ENCODE data around the gene TFPT.

The TFPT gene

DNA sequence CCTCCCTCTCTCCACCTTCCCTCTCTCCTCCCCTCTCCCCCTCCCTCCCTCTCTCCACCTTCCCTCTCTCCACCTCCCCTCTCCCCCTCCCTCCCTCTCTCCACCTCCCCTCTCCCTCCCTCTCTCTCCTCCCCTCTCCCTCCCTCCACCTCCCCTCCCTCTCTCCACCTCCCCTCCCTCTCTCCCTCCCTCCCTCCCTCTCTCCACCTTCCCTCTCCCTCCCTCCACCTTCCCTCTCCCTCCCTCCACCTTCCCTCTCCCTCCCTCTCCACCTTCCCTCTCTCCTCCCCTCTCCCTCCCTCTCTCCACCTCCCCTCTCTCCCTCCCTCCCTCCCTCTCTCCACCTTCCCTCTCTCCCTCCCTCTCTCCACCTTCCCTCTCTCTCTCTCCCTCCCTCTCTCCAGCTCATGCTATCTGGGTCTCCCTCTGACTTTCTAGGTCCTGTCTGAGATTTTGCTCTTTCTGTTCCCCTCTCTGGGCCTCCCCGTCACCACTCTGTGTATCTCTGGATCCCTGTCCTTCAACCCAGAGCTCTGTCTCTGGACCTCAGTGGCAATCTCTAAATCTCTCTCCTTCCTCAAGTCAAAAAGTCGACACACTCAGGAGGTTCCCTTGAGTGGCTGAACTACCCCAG lies 18.6 kb upstream of the TFPT start:
- Histone ChIP-seq H3K9me3 (ENCODE audit: control insufficient read depth, low read length) (peaks cover 2% of the 10 kb centered on the region), H3K27me3 (ENCODE audit: control insufficient read depth, insufficient read depth, low read length, poor library complexity, severe bottlenecking) (peaks cover 10% of the 10 kb centered on the region), H3K4me3 (ENCODE audit: insufficient read depth, low read depth, low read length) (no peak overlapping the region), H3K36me3 (ENCODE audit: control insufficient read depth, insufficient read depth, low read length) (peaks cover 14% of the 10 kb centered on the region), H3K27ac (ENCODE audit: insufficient read depth, low read depth, low read length, poor library complexity, severe bottlenecking) (no peak overlapping the region), H3K4me1 (ENCODE audit: control insufficient read depth, insufficient read depth, low read length) (peaks cover 9% of the 10 kb centered on the region)
- WGBS, 2 experiments, result 52 to 66% methylated on average over 2 of the region's 2 CpGs

DNA sequence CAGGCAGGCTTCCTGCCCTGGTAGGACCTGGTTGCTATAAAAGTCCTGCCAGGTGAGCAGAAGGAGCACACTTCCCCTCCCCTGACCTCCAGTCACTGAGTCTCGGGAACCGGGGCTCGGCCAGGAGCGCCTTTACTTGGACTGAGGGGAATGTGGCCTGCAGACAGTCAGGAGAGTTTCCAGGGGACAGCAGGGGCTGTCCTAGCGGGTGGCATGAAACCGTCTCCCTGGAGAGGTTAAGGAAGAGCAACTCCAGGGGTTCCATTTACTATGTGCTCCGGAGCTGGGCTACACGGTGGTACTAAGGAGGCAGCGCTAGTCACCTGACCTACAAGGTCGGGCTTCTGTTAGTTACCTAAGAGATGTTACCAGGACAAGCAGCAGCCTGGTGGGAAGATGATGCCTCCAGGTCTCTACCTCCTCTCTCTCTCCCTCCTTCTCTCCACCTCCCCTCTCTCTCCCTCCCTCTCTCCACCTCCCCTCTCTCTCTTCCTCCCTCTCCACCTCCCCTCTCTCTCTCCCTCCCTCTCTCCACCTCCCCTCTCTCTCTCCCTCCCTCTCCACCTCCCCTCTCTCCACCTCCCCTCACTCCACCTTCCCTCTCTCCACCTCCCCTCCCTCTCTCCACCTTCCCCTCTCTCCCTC lies 18.0 kb upstream of the TFPT start:
- no peak overlapping the region for H3K27ac ChIP-seq (ENCODE audit: insufficient read depth, low read depth, low read length, poor library complexity, severe bottlenecking)
- peaks cover 2% of the 10 kb centered on the region for H3K9me3 ChIP-seq (ENCODE audit: control insufficient read depth, low read length)
- no peak overlapping the region for H3K4me3 ChIP-seq (ENCODE audit: insufficient read depth, low read depth, low read length)
- H3K27me3 ChIP-seq (ENCODE audit: control insufficient read depth, insufficient read depth, low read length, poor library complexity, severe bottlenecking), result peaks cover 10% of the 10 kb centered on the region
- peaks cover 14% of the 10 kb centered on the region for H3K36me3 ChIP-seq (ENCODE audit: control insufficient read depth, insufficient read depth, low read length)
- 89 to 91% methylated on average over 10 of the region's 10 CpGs for WGBS, 2 experiments
- H3K4me1 ChIP-seq (ENCODE audit: control insufficient read depth, insufficient read depth, low read length), result peaks cover 5% of the 10 kb centered on the region

DNA sequence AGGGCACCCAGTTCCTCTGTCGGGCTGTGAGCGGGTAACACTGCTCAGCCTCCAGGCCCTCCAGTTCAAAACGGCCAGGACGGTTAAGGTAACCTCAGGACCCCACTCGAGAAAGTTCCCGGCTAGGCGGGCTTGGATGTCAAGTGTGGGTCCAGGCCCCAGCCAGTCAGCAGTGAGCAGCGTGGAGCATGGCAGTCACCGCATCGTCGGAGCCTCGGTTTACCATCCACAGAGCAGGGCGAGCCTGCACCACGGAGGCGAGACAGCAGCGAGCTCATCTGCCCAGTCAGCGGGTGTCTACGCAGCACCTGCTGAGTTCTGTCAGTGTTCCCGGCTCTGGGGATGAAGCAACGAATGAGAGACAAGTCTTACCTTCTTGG lies 14.2 kb upstream of the TFPT start:
- peaks cover 2% of the 10 kb centered on the region for H3K9me3 ChIP-seq (ENCODE audit: control insufficient read depth, low read length)
- H3K27ac ChIP-seq (ENCODE audit: insufficient read depth, low read depth, low read length, poor library complexity, severe bottlenecking), result no peak overlapping the region
- no peaks in the 10 kb centered on the region for H3K4me1 ChIP-seq (ENCODE audit: control insufficient read depth, insufficient read depth, low read length)
- H3K27me3 ChIP-seq (ENCODE audit: control insufficient read depth, insufficient read depth, low read length, poor library complexity, severe bottlenecking), result no peaks in the 10 kb centered on the region
- peaks cover 23% of the 10 kb centered on the region for H3K36me3 ChIP-seq (ENCODE audit: control insufficient read depth, insufficient read depth, low read length)
- H3K4me3 ChIP-seq (ENCODE audit: insufficient read depth, low read depth, low read length), result no peak overlapping the region
- WGBS, 2 experiments, result 95 to 96% methylated on average over 20 of the region's 20 CpGs

DNA sequence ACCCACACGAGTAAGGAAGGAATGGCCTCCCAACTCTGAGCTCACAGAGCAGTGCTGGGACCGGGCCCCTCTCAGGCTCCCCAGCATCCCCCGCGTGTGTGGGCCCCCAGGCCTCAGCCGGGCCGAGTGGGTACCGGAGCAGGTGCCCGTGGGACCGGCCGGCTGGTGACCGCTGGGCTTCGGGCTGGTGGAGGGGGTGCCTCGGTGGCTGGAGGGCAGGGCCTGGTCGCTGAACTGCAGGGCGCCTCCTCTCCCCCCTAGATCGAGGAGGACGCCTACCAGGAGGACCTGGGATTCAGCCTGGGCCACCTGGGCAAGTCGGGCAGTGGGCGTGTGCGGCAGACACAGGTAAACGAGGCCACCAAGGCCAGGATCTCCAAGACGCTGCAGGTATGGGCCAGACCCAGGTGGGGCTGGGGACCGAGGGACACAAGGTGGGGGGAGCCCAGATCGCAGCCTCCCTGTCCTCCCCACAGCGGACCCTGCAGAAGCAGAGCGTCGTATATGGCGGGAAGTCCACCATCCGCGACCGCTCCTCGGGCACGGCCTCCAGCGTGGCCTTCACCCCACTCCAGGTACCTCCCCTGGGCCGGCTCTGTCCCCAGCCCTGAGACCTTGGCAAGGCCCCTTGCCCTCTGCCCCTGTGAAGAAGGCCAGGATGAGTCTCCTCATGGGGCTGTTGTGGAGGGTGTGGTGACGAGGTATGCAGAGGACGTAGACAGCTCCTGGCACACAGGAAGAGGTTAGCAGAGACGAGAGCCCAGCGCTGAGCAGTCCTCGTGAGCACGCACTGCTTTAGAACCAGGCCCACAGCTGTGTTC lies 13.5 kb upstream of the TFPT start:
- 96 to 97% methylated on average over 41 of the region's 41 CpGs for WGBS, 2 experiments
- H3K36me3 ChIP-seq (ENCODE audit: control insufficient read depth, insufficient read depth, low read length), result peaks cover 25% of the 10 kb centered on the region

DNA sequence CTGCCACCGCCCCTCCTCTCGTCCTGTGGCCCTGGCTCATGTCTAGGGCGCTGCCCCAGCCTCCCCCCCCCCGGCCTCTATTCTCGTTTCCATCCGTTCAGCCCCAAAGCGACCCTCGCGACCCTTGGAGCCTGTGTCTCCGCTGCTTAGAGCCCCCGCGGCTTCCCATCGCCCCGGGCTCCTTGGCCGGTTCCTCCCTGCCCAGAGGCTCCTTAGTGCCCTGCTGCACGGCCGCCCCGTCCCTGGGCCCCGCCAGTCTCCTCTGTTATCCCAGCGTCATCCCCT lies 12.9 kb upstream of the TFPT start:
- no peak overlapping the region for H3K4me3 ChIP-seq (ENCODE audit: insufficient read depth, low read depth, low read length)
- WGBS, 2 experiments, result 92 to 95% methylated on average over 20 of the region's 20 CpGs
- H3K4me1 ChIP-seq (ENCODE audit: control insufficient read depth, insufficient read depth, low read length), result no peaks in the 10 kb centered on the region
- no peaks in the 10 kb centered on the region for H3K27me3 ChIP-seq (ENCODE audit: control insufficient read depth, insufficient read depth, low read length, poor library complexity, severe bottlenecking)
- H3K27ac ChIP-seq (ENCODE audit: insufficient read depth, low read depth, low read length, poor library complexity, severe bottlenecking), result no peak overlapping the region
- H3K9me3 ChIP-seq (ENCODE audit: control insufficient read depth, low read length), result no peaks in the 10 kb centered on the region
- H3K36me3 ChIP-seq (ENCODE audit: control insufficient read depth, insufficient read depth, low read length), result peaks cover 31% of the 10 kb centered on the region

More for the DNA sequence above, 13.5 kb upstream of the TFPT start:
- no peak overlapping the region for H3K4me3 ChIP-seq (ENCODE audit: insufficient read depth, low read depth, low read length)
- no peak overlapping the region for H3K27ac ChIP-seq (ENCODE audit: insufficient read depth, low read depth, low read length, poor library complexity, severe bottlenecking)
- no peaks in the 10 kb centered on the region for H3K4me1 ChIP-seq (ENCODE audit: control insufficient read depth, insufficient read depth, low read length)
- peaks cover 2% of the 10 kb centered on the region for H3K9me3 ChIP-seq (ENCODE audit: control insufficient read depth, low read length)
- H3K27me3 ChIP-seq (ENCODE audit: control insufficient read depth, insufficient read depth, low read length, poor library complexity, severe bottlenecking), result no peaks in the 10 kb centered on the region

DNA sequence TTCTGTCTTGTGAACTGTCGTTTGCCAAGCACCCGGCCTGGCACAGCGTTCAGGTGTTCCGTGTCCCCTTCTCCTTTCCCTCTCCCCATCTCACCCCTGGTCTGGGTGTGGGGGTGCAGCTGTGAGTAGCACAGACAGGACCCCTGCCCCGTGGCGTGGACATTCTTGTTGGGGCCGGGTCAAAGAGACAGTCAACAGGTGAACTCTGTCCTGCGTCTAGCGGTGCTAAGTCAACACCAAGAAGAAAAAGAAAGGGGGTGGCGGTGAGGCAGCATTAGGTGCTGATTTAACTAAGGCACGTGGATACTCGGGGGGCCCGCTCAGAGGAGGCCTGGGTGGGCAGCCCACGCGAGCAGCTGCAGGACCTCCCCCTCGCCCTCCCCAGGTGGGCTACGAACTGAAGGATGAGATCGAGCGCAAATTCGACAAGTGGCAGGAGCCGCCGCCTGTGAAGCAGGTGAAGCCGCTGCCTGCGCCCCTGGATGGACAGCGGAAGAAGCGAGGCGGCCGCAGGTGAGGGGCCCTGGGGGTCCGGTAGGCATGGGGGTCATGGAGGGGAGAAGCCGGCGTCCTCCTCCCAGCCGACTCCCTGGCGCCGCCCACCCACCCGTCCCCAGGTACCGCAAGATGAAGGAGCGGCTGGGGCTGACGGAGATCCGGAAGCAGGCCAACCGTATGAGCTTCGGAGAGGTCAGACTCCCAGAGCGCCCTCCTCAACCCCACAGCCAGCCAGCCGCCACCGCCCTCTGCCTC lies 12.4 kb upstream of the TFPT start:
- Histone ChIP-seq H3K36me3 (ENCODE audit: control insufficient read depth, insufficient read depth, low read length) (peaks cover 33% of the 10 kb centered on the region), H3K4me1 (ENCODE audit: control insufficient read depth, insufficient read depth, low read length) (no peaks in the 10 kb centered on the region), H3K27me3 (ENCODE audit: control insufficient read depth, insufficient read depth, low read length, poor library complexity, severe bottlenecking) (no peaks in the 10 kb centered on the region), H3K9me3 (ENCODE audit: control insufficient read depth, low read length) (no peaks in the 10 kb centered on the region), H3K4me3 (ENCODE audit: insufficient read depth, low read depth, low read length) (no peak overlapping the region), H3K27ac (ENCODE audit: insufficient read depth, low read depth, low read length, poor library complexity, severe bottlenecking) (no peak overlapping the region)
- 93 to 94% methylated on average over 44 of the region's 44 CpGs for WGBS, 2 experiments

DNA sequence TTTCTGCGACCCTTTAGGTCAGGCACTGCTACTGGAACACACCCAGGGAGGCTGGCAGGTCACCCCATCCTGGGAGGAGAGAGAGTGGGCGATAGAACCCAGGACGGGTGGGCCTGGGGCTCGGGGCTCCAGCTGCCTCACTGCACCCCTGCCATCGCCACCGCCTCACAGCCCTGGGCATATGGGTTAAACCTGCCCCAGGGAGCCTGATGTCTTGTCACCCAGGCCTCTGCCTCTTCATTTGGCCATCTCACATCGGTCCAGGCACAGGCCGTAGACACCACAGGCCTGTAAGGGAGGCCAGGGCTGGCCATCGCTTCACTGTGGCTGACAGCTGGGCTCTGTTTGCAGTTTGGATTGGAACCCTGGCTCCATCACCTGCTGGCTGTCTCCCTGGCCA lies 10.3 kb upstream of the TFPT start:
- Histone ChIP-seq H3K27ac (ENCODE audit: insufficient read depth, low read depth, low read length, poor library complexity, severe bottlenecking) (no peak overlapping the region), H3K4me1 (ENCODE audit: control insufficient read depth, insufficient read depth, low read length) (no peaks in the 10 kb centered on the region), H3K9me3 (ENCODE audit: control insufficient read depth, low read length) (no peaks in the 10 kb centered on the region), H3K4me3 (ENCODE audit: insufficient read depth, low read depth, low read length) (no peak overlapping the region), H3K27me3 (ENCODE audit: control insufficient read depth, insufficient read depth, low read length, poor library complexity, severe bottlenecking) (no peaks in the 10 kb centered on the region), H3K36me3 (ENCODE audit: control insufficient read depth, insufficient read depth, low read length) (peaks cover 38% of the 10 kb centered on the region)
- WGBS, 2 experiments, result 94% methylated on average over 9 of the region's 9 CpGs

DNA sequence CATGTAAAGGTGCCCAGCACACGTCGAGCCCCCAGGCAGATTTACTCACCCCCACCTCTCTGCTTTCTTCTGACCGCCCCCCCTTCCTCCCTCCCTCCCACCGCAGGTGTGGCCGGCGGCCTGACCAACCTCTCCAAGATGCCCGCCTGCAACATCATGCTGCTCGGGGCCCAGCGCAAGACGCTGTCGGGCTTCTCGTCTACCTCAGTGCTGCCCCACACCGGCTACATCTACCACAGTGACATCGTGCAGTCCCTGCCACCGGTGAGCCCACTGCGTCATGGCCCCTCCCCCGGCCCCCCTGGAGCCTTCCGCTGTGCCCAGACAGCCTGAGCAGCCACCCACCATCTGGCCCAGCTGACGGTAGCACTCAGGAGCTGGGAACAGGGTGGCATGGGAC lies 8.9 kb upstream of the TFPT start:
- Histone ChIP-seq H3K9me3 (ENCODE audit: control insufficient read depth, low read length) (no peaks in the 10 kb centered on the region), H3K4me3 (ENCODE audit: insufficient read depth, low read depth, low read length) (no peak overlapping the region), H3K36me3 (ENCODE audit: control insufficient read depth, insufficient read depth, low read length) (peaks cover 41% of the 10 kb centered on the region), H3K4me1 (ENCODE audit: control insufficient read depth, insufficient read depth, low read length) (no peaks in the 10 kb centered on the region), H3K27me3 (ENCODE audit: control insufficient read depth, insufficient read depth, low read length, poor library complexity, severe bottlenecking) (no peaks in the 10 kb centered on the region), H3K27ac (ENCODE audit: insufficient read depth, low read depth, low read length, poor library complexity, severe bottlenecking) (no peak overlapping the region)
- 93 to 94% methylated on average over 19 of the region's 19 CpGs for WGBS, 2 experiments

DNA sequence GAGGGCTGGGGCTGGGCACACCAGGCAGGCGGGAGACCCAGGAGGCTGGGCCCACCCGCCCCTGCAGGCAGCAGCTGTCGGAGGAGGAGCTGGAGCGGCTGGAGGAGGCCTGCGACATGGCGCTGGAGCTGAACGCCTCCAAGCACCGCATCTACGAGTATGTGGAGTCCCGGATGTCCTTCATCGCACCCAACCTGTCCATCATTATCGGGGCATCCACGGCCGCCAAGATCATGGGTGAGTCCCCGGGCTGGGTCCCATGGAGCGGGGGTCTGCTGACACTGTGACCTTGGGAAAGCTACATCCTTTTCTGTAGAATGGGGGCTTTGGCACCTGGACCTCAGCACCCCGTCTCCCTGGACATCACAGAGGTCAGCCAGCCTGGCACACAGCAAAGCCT lies 8.2 kb upstream of the TFPT start:
- peaks cover 38% of the 10 kb centered on the region for H3K36me3 ChIP-seq (ENCODE audit: control insufficient read depth, insufficient read depth, low read length)

DNA sequence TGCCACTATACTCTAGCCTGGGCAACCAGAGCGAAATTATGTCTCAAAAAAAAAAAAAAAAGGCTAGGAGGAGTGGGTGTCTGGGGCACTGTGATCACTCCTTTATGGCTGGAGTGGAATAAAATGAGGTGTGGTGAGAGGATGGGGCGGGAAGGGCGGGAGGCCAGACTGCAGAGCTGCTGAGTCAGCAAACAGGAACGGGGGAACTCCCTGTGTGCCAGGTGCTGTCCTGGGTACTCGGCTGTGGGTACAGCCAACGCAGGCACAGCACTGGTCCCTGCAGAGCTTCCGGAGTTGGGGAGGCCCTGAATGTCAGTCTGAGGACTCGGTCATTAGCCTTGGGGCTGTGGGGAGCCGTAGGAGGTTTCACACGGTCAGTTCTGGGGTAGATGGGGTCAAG lies 5.8 kb upstream of the TFPT start:
- whole genome bisulfite sequencing, 2 experiments, result 93 to 96% methylated on average over 10 of the region's 10 CpGs
- H3K4me1 ChIP-seq (ENCODE audit: control insufficient read depth, insufficient read depth, low read length), result peaks cover 6% of the 10 kb centered on the region
- no peaks in the 10 kb centered on the region for H3K9me3 ChIP-seq (ENCODE audit: control insufficient read depth, low read length)
- no peak overlapping the region for H3K4me3 ChIP-seq (ENCODE audit: insufficient read depth, low read depth, low read length)
- H3K27me3 ChIP-seq (ENCODE audit: control insufficient read depth, insufficient read depth, low read length, poor library complexity, severe bottlenecking), result no peaks in the 10 kb centered on the region
- H3K36me3 ChIP-seq (ENCODE audit: control insufficient read depth, insufficient read depth, low read length), result peaks cover 36% of the 10 kb centered on the region
- no peak overlapping the region for H3K27ac ChIP-seq (ENCODE audit: insufficient read depth, low read depth, low read length, poor library complexity, severe bottlenecking)

More for the DNA sequence above, 8.2 kb upstream of the TFPT start:
- no peaks in the 10 kb centered on the region for H3K4me1 ChIP-seq (ENCODE audit: control insufficient read depth, insufficient read depth, low read length)
- H3K27me3 ChIP-seq (ENCODE audit: control insufficient read depth, insufficient read depth, low read length, poor library complexity, severe bottlenecking), result no peaks in the 10 kb centered on the region
- H3K27ac ChIP-seq (ENCODE audit: insufficient read depth, low read depth, low read length, poor library complexity, severe bottlenecking), result no peak overlapping the region
- no peak overlapping the region for H3K4me3 ChIP-seq (ENCODE audit: insufficient read depth, low read depth, low read length)
- 95% methylated on average over 17 of the region's 17 CpGs for WGBS, 2 experiments
- no peaks in the 10 kb centered on the region for H3K9me3 ChIP-seq (ENCODE audit: control insufficient read depth, low read length)
